OCI-LY7 (cell line): ENCODE results near the gene METTL26. TPM values are rescaled to one million over a fixed set of nuclear protein-coding genes. Genes with fewer than 3 reads are reported as not detected.

Experiments
- BruUV-seq: library from RNA; stranded (reverse); fragments of 400-500 nt; replicated peaks from 2 replicates; lab custom pipeline; 2021; lab: Mats Ljungman, UMichigan
- CTCF ChIA-PET: fragments of 300-600 bp; sonication (Branson Sonifier 250); formaldehyde crosslinking; loops from one replicate; lab custom pipeline; 2022; ENCODE audit warnings: antibody characterized with exemption; ENCODE audit not compliant: unreplicated experiment; lab: Charles Lee
- POLR2A ChIA-PET: fragments of 300-600 bp; sonication (Branson Sonifier 250); formaldehyde crosslinking; loops from one replicate; lab custom pipeline; 2022; ENCODE audit warnings: antibody characterized with exemption; lab: Charles Lee
- DNase-seq: peaks from one replicate; pipeline ENCODE4 v3.0.0-alpha.2; 2015; ENCODE audit warnings: low spot score
- H2AFZ ChIP-seq: fragments of 200-600 bp; sonication (generic), shearing (Covaris generic); 2 replicates; pipeline ENCODE4 v1.6.1; 2014; ENCODE audit warnings: mild to moderate bottlenecking, antibody characterized with exemption, low read length, moderate library complexity
- H3K27ac ChIP-seq: fragments of 200-600 bp; sonication (generic); 2 replicates; pipeline ENCODE4 v1.5.1; 2014; ENCODE audit warnings: mixed run types, low read depth, mild to moderate bottlenecking, moderate library complexity, low read length, inconsistent platforms; ENCODE audit not compliant: poor library complexity, severe bottlenecking
- H3K36me3 ChIP-seq: fragments of 200-600 bp; sonication (generic); 2 replicates; pipeline ENCODE4 v1.6.1; 2014; ENCODE audit warnings: mild to moderate bottlenecking, antibody characterized with exemption, low read length, moderate library complexity, mixed read lengths; ENCODE audit not compliant: insufficient read depth
- H3K4me1 ChIP-seq: fragments of 200-600 bp; sonication (generic); 2 replicates; pipeline ENCODE4 v1.5.1; 2014; ENCODE audit warnings: mild to moderate bottlenecking, low read length; ENCODE audit not compliant: insufficient read depth, poor library complexity, severe bottlenecking
- H3K4me2 ChIP-seq: fragments of 200-600 bp; sonication (generic); 2 replicates; pipeline ENCODE4 v1.6.1; 2014; ENCODE audit warnings: mild to moderate bottlenecking, low read length
- H3K4me3 ChIP-seq: fragments of 200-600 bp; sonication (generic); 2 replicates; pipeline ENCODE4 v1.5.1; 2014; ENCODE audit warnings: mild to moderate bottlenecking, low read depth, low read length; ENCODE audit not compliant: poor library complexity, severe bottlenecking
- H3K79me2 ChIP-seq: fragments of 200-600 bp; sonication (generic); 2 replicates; pipeline ENCODE4 v1.6.1; 2016; ENCODE audit warnings: low read depth, mild to moderate bottlenecking, low read length, moderate library complexity, mixed read lengths; ENCODE audit not compliant: insufficient read depth
- H3K9me2 ChIP-seq: fragments of 200-600 bp; sonication (generic); 2 replicates; pipeline ENCODE4 v1.6.1; 2016; ENCODE audit warnings: mild to moderate bottlenecking, low read length, mixed read lengths; ENCODE audit not compliant: insufficient read depth
- H3K9me3 ChIP-seq: fragments of 200-600 bp; sonication (generic); 2 replicates; pipeline ENCODE4 v1.6.1; 2014; ENCODE audit warnings: mild to moderate bottlenecking, mixed run types, low read length, mixed read lengths
- H4K20me1 ChIP-seq: fragments of 200-600 bp; sonication (generic); 2 replicates; pipeline ENCODE4 v1.6.1; 2014; ENCODE audit warnings: mild to moderate bottlenecking, antibody characterized with exemption, low read length, moderate library complexity, mixed read lengths; ENCODE audit not compliant: insufficient read depth
- EZH2phosphoT487 ChIP-seq: fragments of 200-600 bp; sonication (generic); IDR thresholded peaks from 2 replicates; pipeline ENCODE4 v1.6.1; 2018; ENCODE audit warnings: low read depth, borderline replicate concordance, mild to moderate bottlenecking, mixed run types, antibody characterized with exemption, low read length, moderate library complexity, mixed read lengths
- intact Hi-C: fragments of 100-400 bp; cut with micrococcal nuclease; formaldehyde crosslinking; loops from one replicate; pipeline ENCODE4 v1.10.0; 2022; ENCODE audit not compliant: unreplicated experiment
- total RNA-seq, 2 experiments: library from RNA; depleted of rRNA in 1 of 2; stranded (reverse); fragments of >200 nt in 1 of 2; shearing (Covaris generic) in 1 of 2; gene quantifications; 2 replicates each; pipeline ENCODE4 v1.2.3, GENCODE V29; 2014 to 2022
- TF ChIP-seq, protein P1 (sequence below): fragments of 200-600 bp; sonication (generic); conservative IDR thresholded peaks from 2 replicates; pipeline ENCODE4 v1.5.1; 2014; ENCODE audit warnings: mild to moderate bottlenecking, antibody characterized with exemption, low read length, moderate library complexity, mixed read lengths

The METTL26 gene
- total RNA-seq, 2 experiments from 2014 or later, result 99.0 to 152 TPM

DNA sequence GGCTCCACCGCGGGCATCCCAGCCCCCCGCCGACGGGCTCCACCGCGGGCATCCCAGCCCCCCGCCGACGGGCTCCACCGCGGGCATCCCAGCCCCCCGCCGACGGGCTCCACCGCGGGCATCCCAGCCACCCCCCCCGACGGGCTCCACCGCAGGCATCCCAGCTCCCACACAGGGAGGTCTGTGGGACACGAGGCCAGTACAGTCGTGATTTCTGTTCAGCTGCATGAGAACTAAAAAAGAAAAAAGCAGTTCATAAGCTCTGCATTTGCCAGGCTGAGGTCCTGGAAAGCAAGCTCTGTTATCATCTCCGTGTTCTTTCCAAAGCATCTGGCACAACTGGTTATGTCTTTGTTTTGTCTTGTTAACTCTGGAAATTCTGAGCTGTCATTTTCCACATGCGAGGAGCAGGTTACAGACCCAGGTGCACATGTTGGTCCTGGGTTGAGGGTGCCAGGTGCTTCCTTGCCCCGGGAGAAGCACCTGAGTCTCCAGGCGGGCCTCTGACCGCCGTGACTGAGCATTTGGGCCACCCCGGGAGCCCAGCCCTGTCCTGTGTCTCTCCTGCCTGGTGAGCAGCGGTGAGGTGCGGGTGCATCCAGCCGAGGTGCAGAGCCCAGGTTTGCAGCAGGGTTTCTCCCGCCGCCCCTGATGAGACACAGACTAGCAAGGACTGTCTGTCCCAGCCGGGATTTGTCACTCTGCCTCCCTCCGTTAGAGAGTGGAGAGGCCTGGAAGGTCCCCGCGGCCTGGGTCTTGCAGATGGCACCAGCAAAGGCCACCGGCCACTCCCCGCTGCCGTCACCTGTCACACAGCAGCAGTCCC, 15.2 kb downstream of the METTL26 start:
- Histone ChIP-seq H3K9me2 (no peaks in the 10 kb centered on the region), H3K4me1 (no peaks in the 10 kb centered on the region), H3K36me3 (no peaks in the 10 kb centered on the region), H3K4me2 (no peak overlapping the region), H3K27ac (no peak overlapping the region), H2AFZ (no peak overlapping the region), H3K9me3 (no peaks in the 10 kb centered on the region), H3K4me3 (no peak overlapping the region), H4K20me1 (no peaks in the 10 kb centered on the region), H3K79me2 (no peaks in the 10 kb centered on the region)
- POLR2A ChIA-PET, result no interaction called here
- TF ChIP-seq EZH2phosphoT487, result no peak
- TF ChIP-seq, protein P1, sequence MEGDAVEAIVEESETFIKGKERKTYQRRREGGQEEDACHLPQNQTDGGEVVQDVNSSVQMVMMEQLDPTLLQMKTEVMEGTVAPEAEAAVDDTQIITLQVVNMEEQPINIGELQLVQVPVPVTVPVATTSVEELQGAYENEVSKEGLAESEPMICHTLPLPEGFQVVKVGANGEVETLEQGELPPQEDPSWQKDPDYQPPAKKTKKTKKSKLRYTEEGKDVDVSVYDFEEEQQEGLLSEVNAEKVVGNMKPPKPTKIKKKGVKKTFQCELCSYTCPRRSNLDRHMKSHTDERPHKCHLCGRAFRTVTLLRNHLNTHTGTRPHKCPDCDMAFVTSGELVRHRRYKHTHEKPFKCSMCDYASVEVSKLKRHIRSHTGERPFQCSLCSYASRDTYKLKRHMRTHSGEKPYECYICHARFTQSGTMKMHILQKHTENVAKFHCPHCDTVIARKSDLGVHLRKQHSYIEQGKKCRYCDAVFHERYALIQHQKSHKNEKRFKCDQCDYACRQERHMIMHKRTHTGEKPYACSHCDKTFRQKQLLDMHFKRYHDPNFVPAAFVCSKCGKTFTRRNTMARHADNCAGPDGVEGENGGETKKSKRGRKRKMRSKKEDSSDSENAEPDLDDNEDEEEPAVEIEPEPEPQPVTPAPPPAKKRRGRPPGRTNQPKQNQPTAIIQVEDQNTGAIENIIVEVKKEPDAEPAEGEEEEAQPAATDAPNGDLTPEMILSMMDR, result no peak
- no TSS peak for BruUV-seq
- DNase-seq, result no peak
- intact Hi-C loops, result no loop called here
- CTCF ChIA-PET, result no interaction called here

DNA sequence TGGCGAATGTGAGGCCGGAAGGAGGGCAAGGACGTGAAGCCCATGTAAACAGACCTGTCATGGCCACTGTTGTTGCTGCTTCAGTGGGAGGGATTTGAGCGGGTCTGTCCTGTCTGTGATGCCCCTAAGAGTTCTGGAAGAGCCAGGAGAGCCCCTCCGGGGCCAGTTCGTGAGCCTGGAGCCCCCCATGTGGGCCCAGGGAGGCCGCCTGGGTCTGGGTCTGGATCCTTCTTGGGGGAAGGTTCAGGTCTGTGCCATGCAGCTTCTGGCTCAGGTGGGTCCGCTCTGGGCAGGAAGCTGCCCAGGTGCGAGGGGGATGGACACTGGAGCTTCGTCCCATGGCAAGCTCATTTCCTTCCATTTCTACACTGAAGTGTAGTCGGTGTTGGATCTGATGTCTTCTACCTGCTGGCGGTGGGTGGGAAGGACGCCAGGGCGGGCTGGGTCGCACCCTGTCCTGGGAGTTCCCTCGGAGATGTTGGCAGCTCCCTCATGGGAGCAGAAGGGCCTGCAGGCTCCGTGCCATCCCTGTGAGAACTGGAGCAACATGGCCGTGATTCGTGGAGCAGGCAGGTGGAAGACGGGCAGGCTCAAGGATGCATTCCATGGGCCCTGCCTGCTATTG, 16.5 kb downstream of the METTL26 start:
- Histone ChIP-seq H3K4me3 (no peak overlapping the region), H3K4me2 (no peak overlapping the region), H3K9me2 (no peaks in the 10 kb centered on the region), H4K20me1 (no peaks in the 10 kb centered on the region), H3K79me2 (no peaks in the 10 kb centered on the region), H3K27ac (no peak overlapping the region), H2AFZ (no peak overlapping the region), H3K36me3 (no peaks in the 10 kb centered on the region), H3K4me1 (no peaks in the 10 kb centered on the region), H3K9me3 (no peaks in the 10 kb centered on the region)
- TF ChIP-seq, protein P1, result no peak
- TF ChIP-seq EZH2phosphoT487, result no peak
- ChIA-PET POLR2A (no interaction called here), CTCF (no interaction called here)
- no TSS peak for BruUV-seq
- intact Hi-C loops, result no loop called here
- no peak for DNase-seq

DNA sequence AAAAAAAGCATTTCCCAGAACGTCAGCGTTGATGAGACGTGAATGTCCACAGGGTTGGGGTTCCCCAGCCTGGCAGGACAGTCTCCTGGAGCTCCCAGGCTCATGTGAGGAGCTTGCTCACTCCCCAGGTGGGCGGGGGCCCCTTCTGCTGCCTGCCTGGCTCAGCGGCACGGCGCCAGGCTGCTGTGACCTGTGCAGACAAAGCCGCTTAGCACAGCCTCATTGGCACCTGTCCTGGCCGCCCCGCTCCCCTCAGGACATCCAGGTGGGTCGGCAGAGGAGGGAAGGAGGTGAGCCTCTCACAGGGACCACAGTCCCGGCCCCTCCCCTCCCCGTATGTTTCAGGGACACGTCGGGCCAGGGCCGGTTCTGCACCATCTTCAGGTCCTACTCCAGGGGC, 18.2 kb downstream of the METTL26 start:
- TF ChIP-seq EZH2phosphoT487, result no peak
- TF ChIP-seq, protein P1, result no peak
- H3K36me3 ChIP-seq, result no peaks in the 10 kb centered on the region
- no peak for DNase-seq
- ChIA-PET CTCF (no interaction called here), POLR2A (no interaction called here)
- no peak overlapping the region for H3K4me2 ChIP-seq
- no peaks in the 10 kb centered on the region for H3K4me1 ChIP-seq
- H3K9me2 ChIP-seq, result no peaks in the 10 kb centered on the region
- BruUV-seq, result no TSS peak
- intact Hi-C loops, result no loop called here
- no peak overlapping the region for H2AFZ ChIP-seq
- no peak overlapping the region for H3K4me3 ChIP-seq
- no peaks in the 10 kb centered on the region for H3K79me2 ChIP-seq
- no peaks in the 10 kb centered on the region for H3K9me3 ChIP-seq
- no peaks in the 10 kb centered on the region for H4K20me1 ChIP-seq
- no peak overlapping the region for H3K27ac ChIP-seq
